Measurements from ENCODE around the gene EIF4B. TPM values are rescaled to one million over a fixed set of nuclear protein-coding genes. Genes with fewer than 3 reads are reported as not detected.
A peak's percentile ranks its signal among the peaks of the same experiment; 100 is the strongest.

The EIF4B gene
- total and polyA plus RNA-seq, 9 of the 15 experiments (the other 6 are each of a cell fraction or from before 2014, with no cell fraction given): 138 to 669 (median 552) TPM

GRCh38 chr12:53065975-53066931 lies 60.0 kb downstream of the EIF4B start:
- H2AFZ ChIP-seq (ENCODE audit: low read depth, low read length): peak overlapping the region; percentile 83; the same call in 1 of the 2 replicates
- no peak overlapping the region; the same call in 2 of the 3 replicates for H3K27ac ChIP-seq (ENCODE audit: extremely low read depth, low read depth, low read length)
- POLR2A ChIA-PET: interaction anchor here (0.6 to 1.9 kb wide), 10 partner anchors 9 to 454 kb away, joined by 3 to 8 read pairs (median 5); partner anchors contain the start of gene SPRYD3
- H3K4me2 ChIP-seq (ENCODE audit: insufficient read depth, low read length): peak overlapping the region; percentile 45
- H3K79me2 ChIP-seq (ENCODE audit: control insufficient read depth, insufficient read depth, low read length): no peaks in the 10 kb centered on the region
- in situ Hi-C loops (cut with MboI) (loop anchor here (5.0 to 10.0 kb wide), 3 partner anchors 36 to 221 kb away; partner anchors contain the start of genes ITGB7 and SOAT2), intact Hi-C loops (cut with micrococcal nuclease) (loop anchor here (1.0 to 10.0 kb wide), 4 partner anchors 33 to 439 kb away; partner anchors contain the start of genes NPFF and TARBP2)
- BruUV-seq (replicated peaks): no TSS peak
- WGBS (ENCODE audit: insufficient coverage, low coverage, missing lambda C conversion rate): 28% methylated on average over 20 of the region's 24 CpGs
- no peaks in the 10 kb centered on the region for H3K9me3 ChIP-seq (replicated peaks; ENCODE audit: control insufficient read depth, insufficient read depth, low read depth, low read length)
- H3K4me3 ChIP-seq: no peak overlapping the region
- H3K9ac ChIP-seq (ENCODE audit: insufficient read depth in 1 of 2, low read depth in 2 of 2, low read length in 2 of 2): peak overlapping the region in 1 of 2 experiments; percentile 74; a peak in 2 of 4 replicates
- H3K4me1 ChIP-seq (replicated peaks in 1 of 2; ENCODE audit: control insufficient read depth in 2 of 2, insufficient read depth in 2 of 2, low read length in 2 of 2): peaks cover 10 to 17% of the 10 kb centered on the region in 2 experiments; a peak in 4 of 5 replicates
- peaks cover 8% of the 10 kb centered on the region; the same call in 2 of the 3 replicates for H3K36me3 ChIP-seq (ENCODE audit: control insufficient read depth, insufficient read depth, low read length)
- CTCF ChIA-PET (ENCODE audit: low intra/inter-chr PET ratio): interaction anchor here (0.7 to 2.1 kb wide), 2 partner anchors 32 to 181 kb away, joined by 3 to 49 read pairs; partner anchors contain the start of gene IGFBP6
- no peaks in the 10 kb centered on the region; a peak in 1 of 5 replicates for H3K27me3 ChIP-seq (ENCODE audit: control insufficient read depth in 2 of 2, insufficient read depth in 2 of 2, low read length in 2 of 2)
- no peaks in the 10 kb centered on the region for H3K9me1 ChIP-seq (ENCODE audit: control insufficient read depth, insufficient read depth, low read length)
- FAIRE-seq (peak; percentile 91), DNase-seq (ENCODE audit: extremely low read depth in 1 of 4, low spot score in 3 of 4) (peak; percentile 80 to 86 (median 82)), ATAC-seq (peak; percentile 87)
- no peaks in the 10 kb centered on the region for H4K20me1 ChIP-seq (replicated peaks; ENCODE audit: control insufficient read depth, insufficient read depth, low read length)
- TF ChIP-seq IRF2 (CRISPR knock-in tag; IDR thresholded peaks at IDR 0.05) (no peak), KAT7 (CRISPR knock-in tag; IDR thresholded peaks at IDR 0.05; ENCODE audit: borderline replicate concordance) (0 out of 2 replicates have a peak, but pooled peaks have one; percentile 49), BRCA1 (IDR thresholded peaks at IDR 0.05) (no peak), BRCA1 (CRISPR knock-in tag; IDR thresholded peaks at IDR 0.05) (no peak), ZBTB5 (IDR thresholded peaks at IDR 0.05) (0 out of 2 replicates have a peak, but pooled peaks have one; percentile 18), DEAF1 (CRISPR knock-in tag; IDR thresholded peaks at IDR 0.05) (peak; percentile 81), RBM15 (IDR thresholded peaks at IDR 0.05; ENCODE audit: insufficient read depth, low read length) (no peak), TARDBP (IDR thresholded peaks at IDR 0.05) (no peak), RAD21 (CRISPR knock-in tag; conservative IDR thresholded peaks at IDR 0.05 in 1 of 2, IDR thresholded peaks at IDR 0.05 in 1 of 2) (peak; percentile 84 to 94), GATAD2B (IDR thresholded peaks at IDR 0.05; ENCODE audit: borderline replicate concordance) (no peak), USF1 (CRISPR knock-in tag; IDR thresholded peaks at IDR 0.05) (0 out of 2 replicates have a peak, but pooled peaks have one; percentile 3)
